Upper lobe of right lung (tissue), 1 donor: ENCODE results near the gene TBL1X. TPM values are rescaled to one million over a fixed set of nuclear protein-coding genes. Genes with fewer than 3 reads are reported as not detected.

Source experiments
- ATAC-seq: fragments of 200-7000 bp; cut with Tn5 transposase; one replicate; pipeline ENCODE4 v1.9.1; 2020; ENCODE audit warnings: mild to moderate bottlenecking, moderate library complexity
- DNase-seq: peaks from one replicate; pipeline ENCODE4 v3.0.0-alpha.2; 2020
- H3K27ac ChIP-seq: fragments of 200-600 bp; one replicate; pipeline ENCODE4 v1.8.0; 2022
- H3K27me3 ChIP-seq: fragments of 200-600 bp; one replicate; pipeline ENCODE4 v1.8.0; 2022; ENCODE audit warnings: mild to moderate bottlenecking
- H3K36me3 ChIP-seq: fragments of 200-600 bp; one replicate; pipeline ENCODE4 v1.8.0; 2022
- H3K4me1 ChIP-seq: fragments of 200-600 bp; one replicate; pipeline ENCODE4 v1.8.0; 2022
- H3K4me3 ChIP-seq: fragments of 200-600 bp; one replicate; pipeline ENCODE4 v1.8.0; 2022; ENCODE audit warnings: mild to moderate bottlenecking
- H3K9me3 ChIP-seq: fragments of 200-600 bp; one replicate; pipeline ENCODE4 v1.8.0; 2022
- intact Hi-C: fragments of 100-400 bp; cut with DNase I; formaldehyde crosslinking; loops from one replicate; pipeline ENCODE4 v1.11.0; 2022
- total RNA-seq: library from RNA; stranded (reverse); fragmentation: NEBNext Ultra II Directional; extraction: Animal tissue kit (Norgen Biotek cat#: 25700); gene quantifications from one replicate; pipeline ENCODE4 v1.2.1, GENCODE V29; 2021
- TF ChIP-seq, protein P1 (sequence below): fragments of 200-600 bp; IDR thresholded peaks from one replicate; pipeline ENCODE4 v1.8.0; 2022; ENCODE audit warnings: antibody characterized with exemption
- donor health status: DM: no; HTN: yes; CAD: no; lungs with severe emphysema.

Gene TBL1X
- total RNA-seq, 1 donor from 2014 or later, result 18.4 TPM

DNA sequence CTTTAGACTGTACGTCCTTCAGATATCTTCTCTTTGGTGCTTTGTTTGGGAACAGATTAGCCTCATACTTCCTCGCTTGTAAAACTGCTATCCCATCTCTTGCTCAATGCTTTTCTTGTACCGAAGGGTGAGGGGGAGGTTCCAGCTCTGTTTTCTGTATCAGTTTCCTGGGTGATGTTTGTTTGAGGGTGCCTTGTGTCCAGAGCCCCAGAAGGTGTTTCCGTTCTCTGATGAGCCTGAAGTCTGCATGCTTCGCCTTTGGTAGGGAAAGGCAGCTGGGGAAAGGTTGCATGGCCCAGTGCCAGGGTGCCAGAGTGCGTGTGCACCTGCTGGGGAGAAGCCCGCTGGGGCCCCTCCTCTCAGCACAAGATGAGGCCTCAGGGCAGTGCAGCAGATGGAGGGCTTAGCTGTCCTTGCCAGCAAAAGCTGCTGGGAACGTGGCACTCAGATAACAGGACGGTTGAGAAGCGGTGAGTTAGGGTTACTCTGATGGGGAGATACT, 73.7 kb downstream of the TBL1X start:
- Histone ChIP-seq H3K4me1 (no peaks in the 10 kb centered on the region), H3K27me3 (no peaks in the 10 kb centered on the region), H3K4me3 (no peak overlapping the region), H3K9me3 (no peaks in the 10 kb centered on the region), H3K36me3 (no peaks in the 10 kb centered on the region), H3K27ac (no peak overlapping the region)
- ATAC-seq, result no peak
- intact Hi-C loops, result no loop called here
- TF ChIP-seq, protein P1, sequence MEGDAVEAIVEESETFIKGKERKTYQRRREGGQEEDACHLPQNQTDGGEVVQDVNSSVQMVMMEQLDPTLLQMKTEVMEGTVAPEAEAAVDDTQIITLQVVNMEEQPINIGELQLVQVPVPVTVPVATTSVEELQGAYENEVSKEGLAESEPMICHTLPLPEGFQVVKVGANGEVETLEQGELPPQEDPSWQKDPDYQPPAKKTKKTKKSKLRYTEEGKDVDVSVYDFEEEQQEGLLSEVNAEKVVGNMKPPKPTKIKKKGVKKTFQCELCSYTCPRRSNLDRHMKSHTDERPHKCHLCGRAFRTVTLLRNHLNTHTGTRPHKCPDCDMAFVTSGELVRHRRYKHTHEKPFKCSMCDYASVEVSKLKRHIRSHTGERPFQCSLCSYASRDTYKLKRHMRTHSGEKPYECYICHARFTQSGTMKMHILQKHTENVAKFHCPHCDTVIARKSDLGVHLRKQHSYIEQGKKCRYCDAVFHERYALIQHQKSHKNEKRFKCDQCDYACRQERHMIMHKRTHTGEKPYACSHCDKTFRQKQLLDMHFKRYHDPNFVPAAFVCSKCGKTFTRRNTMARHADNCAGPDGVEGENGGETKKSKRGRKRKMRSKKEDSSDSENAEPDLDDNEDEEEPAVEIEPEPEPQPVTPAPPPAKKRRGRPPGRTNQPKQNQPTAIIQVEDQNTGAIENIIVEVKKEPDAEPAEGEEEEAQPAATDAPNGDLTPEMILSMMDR, result no peak
- no peak for DNase-seq

DNA sequence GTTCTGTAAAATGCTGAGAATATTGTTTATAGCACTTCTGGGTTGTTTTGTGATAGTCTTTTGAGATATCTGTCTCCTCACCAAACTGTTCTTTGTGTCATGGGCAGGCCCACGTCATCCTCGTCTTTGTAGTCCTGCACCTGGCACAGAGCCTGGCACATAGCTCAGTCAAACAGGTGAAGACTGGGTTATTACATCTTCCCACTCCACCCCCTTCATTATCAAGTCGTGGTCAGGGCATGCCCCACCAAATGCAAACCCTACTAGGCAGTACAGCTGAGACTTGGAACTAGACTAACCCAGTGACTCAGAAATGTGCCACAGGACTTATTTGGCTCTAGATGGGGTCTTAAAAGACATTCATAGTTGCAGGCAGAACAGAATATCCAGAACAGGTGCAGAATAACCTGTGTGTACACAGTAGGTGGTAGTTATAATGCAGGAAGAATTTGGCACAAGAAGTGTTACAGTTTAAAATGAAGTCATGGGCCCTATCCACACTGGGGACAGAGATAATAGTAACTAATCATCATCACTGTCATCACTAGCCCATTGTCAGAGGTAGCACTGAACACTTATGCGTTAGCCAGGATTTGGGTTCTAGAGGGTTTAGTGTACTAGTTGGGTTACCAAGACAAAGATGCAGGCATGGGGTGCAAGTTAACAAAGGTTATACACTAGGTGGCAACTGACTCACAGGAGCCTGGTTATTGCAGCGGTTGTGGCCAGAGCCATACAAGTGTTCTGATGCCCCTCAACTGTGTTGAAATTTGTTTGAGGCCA, 74.9 kb downstream of the TBL1X start:
- TF ChIP-seq, protein P1, result no peak
- Histone ChIP-seq H3K27ac (no peak overlapping the region), H3K4me1 (no peaks in the 10 kb centered on the region), H3K36me3 (no peaks in the 10 kb centered on the region), H3K9me3 (no peaks in the 10 kb centered on the region), H3K4me3 (no peak overlapping the region), H3K27me3 (no peaks in the 10 kb centered on the region)
- DNase-seq, result no peak
- intact Hi-C loops, result no loop called here
- no peak for ATAC-seq

DNA sequence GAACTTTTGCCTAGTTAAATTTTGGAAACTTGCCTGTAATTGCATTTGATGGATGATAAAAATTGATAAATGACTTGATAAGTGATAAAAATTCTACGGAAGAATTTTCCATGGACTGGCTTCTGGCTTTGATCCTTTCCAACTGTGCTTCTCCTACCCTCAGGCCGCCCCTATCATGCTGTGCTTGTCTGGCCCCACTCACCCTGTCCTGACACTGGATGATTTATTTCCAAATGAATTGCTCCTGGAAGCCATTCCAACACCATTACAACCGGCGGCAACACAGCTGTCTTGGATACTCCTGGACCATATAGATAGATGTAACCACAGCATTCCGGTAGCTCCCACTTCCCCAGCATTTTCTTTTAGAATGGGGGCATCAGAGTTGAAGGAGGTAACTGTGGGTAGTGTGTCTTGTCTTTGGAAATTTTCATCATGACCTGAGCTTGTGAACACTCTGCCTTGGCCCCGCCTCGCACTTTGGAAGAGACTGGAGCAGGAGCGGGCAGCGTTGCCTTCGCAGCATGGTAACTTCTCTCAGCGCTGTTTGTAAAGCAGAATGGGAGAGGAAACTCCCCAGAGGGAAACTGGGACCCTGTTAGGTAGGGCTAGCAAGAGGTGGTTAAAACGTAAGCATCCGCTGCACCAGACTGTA, 77.4 kb downstream of the TBL1X start:
- no peaks in the 10 kb centered on the region for H3K36me3 ChIP-seq
- intact Hi-C loops, result no loop called here
- no peak for ATAC-seq
- no peaks in the 10 kb centered on the region for H3K4me1 ChIP-seq
- no peak overlapping the region for H3K4me3 ChIP-seq
- TF ChIP-seq, protein P1, result no peak
- H3K27ac ChIP-seq, result no peak overlapping the region
- H3K9me3 ChIP-seq, result no peaks in the 10 kb centered on the region
- H3K27me3 ChIP-seq, result no peaks in the 10 kb centered on the region
- no peak for DNase-seq

DNA sequence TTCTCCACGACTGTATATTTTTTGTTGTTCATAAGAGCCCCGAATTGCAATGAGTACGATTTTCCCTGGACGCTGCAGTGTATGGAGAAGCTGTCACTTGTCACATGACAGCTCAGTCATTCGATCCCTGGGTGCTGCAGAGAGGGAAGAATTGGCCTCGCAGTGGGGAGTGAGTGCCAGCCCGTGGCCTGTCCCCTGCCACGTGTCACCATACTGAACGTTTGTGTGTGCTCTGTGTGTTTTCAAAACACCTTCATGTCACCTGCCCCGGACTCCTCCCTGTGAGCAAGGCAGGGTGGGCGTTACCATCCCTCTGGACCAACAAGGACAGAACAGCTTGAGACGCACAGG, 77.9 kb downstream of the TBL1X start:
- ATAC-seq (no peak), DNase-seq (no peak)
- no peaks in the 10 kb centered on the region for H3K9me3 ChIP-seq
- no peaks in the 10 kb centered on the region for H3K4me1 ChIP-seq
- TF ChIP-seq, protein P1, result no peak
- H3K4me3 ChIP-seq, result no peak overlapping the region
- H3K27ac ChIP-seq, result no peak overlapping the region
- no peaks in the 10 kb centered on the region for H3K27me3 ChIP-seq
- intact Hi-C loops, result no loop called here
- no peaks in the 10 kb centered on the region for H3K36me3 ChIP-seq

DNA sequence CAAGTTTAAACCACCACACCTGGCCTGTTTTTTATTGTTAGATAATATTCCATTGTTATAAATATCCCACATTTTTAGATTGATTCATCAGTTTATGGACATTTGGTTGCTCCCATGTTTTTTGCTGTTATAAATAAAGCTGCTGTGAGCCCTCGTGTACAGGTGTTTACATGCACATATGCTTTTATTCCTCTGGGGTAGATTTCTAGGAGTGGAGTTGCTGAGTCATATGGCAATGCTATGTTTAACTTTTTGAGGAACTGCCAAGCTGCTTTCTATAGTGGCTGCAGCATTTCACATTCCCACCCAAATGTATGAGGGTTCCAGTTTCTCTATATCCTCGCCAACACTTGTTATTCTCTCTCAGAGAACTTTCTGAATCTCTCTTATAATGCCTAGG, 90.5 kb downstream of the TBL1X start:
- intact Hi-C loops, result no loop called here
- TF ChIP-seq, protein P1, result no peak
- no peaks in the 10 kb centered on the region for H3K9me3 ChIP-seq
- no peaks in the 10 kb centered on the region for H3K36me3 ChIP-seq
- no peaks in the 10 kb centered on the region for H3K27me3 ChIP-seq
- H3K4me3 ChIP-seq, result no peak overlapping the region
- H3K4me1 ChIP-seq, result no peaks in the 10 kb centered on the region
- DNase-seq (no peak), ATAC-seq (no peak)
- H3K27ac ChIP-seq, result no peak overlapping the region
